SK-N-MC (cell line): ENCODE measurements around the gene SLC35E3.

Experiments used
- EZH2 ChIP-seq: fragments of 200-600 bp; sonication (generic); IDR thresholded peaks from one replicate; pipeline ENCODE4 v1.6.1; 2017; ENCODE audit warnings: antibody characterized with exemption
- POLR2AphosphoS5 ChIP-seq: IDR thresholded peaks from 2 replicates; pipeline ENCODE4 v1.6.1; 2012; ENCODE audit warnings: mild to moderate bottlenecking, low read depth, low read length, borderline replicate concordance

DNA sequence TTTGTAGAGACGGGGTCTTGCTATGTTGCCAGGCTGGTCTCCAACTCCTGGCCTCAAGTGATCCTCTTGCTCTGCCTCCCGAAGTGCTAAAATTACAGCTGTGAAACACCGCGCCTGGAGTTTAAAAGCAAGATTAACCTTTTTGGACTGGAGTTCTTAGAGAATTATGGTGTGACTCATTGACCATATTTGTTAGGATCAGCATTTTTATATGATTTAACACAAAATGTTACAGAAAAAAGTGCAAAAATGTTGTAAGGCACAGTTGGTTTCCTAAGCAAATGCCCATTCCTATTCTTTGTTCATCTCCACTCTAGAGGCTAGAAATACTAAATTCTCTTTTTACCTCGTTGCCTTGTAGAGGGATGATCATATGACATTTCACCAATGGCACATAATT is 27.6 kb downstream of the SLC35E3 start:
- TF ChIP-seq POLR2AphosphoS5 (no peak), EZH2 (no peak)
